Measurements from ENCODE around the gene RAB10.

RAB10 gene

DNA sequence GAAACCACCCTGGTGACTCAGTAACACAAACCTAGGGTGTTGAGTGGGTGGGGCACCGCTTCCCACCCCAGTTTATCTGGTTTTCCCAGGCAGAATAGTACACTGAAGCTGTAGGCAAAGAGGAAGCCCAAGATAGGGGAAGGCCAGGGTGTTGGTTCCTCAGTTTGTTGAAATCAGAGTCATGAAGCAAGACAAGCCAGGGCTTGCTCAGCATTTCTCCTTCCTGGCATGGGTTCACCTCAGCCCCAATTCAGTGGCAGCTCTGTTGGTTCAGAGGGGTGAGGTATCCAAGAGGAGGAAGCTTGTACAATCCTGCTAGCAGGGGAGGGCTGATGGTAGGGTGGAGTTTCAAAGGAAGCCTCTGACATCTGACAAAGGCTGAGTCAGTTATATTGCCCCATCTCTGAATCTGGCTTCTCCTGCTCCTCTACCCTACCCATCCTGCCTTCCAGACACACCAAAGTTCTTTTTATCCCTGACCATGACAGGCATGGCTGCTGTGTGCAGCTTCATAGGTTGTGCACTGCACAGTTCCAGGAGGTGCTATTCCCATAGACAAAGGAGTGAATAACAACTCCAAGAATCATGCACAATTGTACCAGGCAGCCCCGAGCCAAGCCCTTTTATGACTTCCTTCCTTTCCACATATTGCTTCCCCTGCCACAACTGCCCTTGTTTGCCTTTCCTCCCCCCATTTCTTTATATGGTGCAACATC, 24.9 kb upstream of the RAB10 start:
- DNase-seq (ENCODE audit: low read depth): peak; percentile 94
- no peak overlapping the region for H3K4me3 ChIP-seq (replicated peaks; ENCODE audit: low read depth, low read length)
- TF ChIP-seq, protein P1, sequence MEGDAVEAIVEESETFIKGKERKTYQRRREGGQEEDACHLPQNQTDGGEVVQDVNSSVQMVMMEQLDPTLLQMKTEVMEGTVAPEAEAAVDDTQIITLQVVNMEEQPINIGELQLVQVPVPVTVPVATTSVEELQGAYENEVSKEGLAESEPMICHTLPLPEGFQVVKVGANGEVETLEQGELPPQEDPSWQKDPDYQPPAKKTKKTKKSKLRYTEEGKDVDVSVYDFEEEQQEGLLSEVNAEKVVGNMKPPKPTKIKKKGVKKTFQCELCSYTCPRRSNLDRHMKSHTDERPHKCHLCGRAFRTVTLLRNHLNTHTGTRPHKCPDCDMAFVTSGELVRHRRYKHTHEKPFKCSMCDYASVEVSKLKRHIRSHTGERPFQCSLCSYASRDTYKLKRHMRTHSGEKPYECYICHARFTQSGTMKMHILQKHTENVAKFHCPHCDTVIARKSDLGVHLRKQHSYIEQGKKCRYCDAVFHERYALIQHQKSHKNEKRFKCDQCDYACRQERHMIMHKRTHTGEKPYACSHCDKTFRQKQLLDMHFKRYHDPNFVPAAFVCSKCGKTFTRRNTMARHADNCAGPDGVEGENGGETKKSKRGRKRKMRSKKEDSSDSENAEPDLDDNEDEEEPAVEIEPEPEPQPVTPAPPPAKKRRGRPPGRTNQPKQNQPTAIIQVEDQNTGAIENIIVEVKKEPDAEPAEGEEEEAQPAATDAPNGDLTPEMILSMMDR (IDR thresholded peaks at IDR 0.05; ENCODE audit: low read length, missing control alignments): no peak

DNA sequence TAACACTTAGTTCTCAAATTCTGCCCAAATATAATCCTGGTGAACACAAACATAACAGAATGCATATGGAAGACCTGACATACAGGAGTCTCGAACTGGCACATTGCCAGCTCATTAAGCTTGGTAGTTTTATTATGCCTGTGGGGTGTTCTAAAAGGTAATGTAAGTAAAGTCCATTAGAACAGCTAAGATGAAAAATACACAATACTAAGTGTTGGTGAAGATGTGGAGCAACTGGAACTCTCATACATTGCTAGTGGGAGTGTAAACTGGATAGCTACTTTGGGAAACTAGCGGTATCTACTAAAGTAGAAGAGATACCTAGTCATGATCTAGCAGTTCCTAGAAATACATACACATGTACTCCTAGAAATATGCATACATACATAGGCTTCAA, 24.3 kb upstream of the RAB10 start:
- no peak overlapping the region for H3K4me3 ChIP-seq (replicated peaks; ENCODE audit: low read depth, low read length)
- DNase-seq (ENCODE audit: low read depth): no peak
- TF ChIP-seq, protein P1 (IDR thresholded peaks at IDR 0.05; ENCODE audit: low read length, missing control alignments): no peak

DNA sequence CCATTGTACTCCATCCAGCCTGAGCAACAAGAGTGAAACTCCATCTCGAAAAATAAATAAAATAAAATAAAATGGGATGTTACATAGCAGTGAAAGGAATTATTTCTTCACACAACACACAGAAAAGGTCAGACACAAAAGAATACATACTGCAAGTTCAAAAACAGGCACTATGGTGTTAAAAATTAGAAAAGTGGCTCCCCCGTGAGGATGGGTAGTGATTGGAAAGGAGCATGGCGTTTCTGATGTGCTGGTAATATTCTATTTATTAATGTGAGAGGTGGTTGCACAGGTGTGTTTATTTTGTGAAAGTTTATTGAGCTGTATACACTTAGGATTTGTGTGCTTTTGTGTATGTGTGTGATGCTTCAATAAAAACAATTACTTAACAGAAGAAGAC, 22.9 kb upstream of the RAB10 start:
- TF ChIP-seq, protein P1 (IDR thresholded peaks at IDR 0.05; ENCODE audit: low read length, missing control alignments): no peak
- no peak overlapping the region for H3K4me3 ChIP-seq (replicated peaks; ENCODE audit: low read depth, low read length)
- DNase-seq (ENCODE audit: low read depth): no peak

DNA sequence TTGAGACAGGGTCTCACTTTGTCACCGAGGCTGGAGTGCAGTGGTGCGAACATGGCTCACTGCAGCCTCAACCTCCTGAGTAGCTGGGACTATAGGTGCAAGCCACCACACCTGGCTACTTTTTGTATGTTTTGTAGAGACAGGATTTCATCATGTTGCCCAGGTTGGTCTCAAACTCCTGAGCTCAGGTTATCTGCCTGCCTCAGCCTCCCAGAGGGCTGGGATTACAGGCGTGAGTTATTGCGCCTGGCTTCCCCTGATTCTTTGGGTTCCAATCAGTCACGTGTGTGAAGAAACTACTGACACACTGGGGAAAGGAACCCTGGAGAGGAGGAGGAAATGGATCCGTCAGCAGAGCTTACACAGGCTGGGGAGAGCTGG, 22.3 kb upstream of the RAB10 start:
- no peak for DNase-seq (ENCODE audit: low read depth)
- TF ChIP-seq, protein P1 (IDR thresholded peaks at IDR 0.05; ENCODE audit: low read length, missing control alignments): no peak
- H3K4me3 ChIP-seq (replicated peaks; ENCODE audit: low read depth, low read length): no peak overlapping the region

DNA sequence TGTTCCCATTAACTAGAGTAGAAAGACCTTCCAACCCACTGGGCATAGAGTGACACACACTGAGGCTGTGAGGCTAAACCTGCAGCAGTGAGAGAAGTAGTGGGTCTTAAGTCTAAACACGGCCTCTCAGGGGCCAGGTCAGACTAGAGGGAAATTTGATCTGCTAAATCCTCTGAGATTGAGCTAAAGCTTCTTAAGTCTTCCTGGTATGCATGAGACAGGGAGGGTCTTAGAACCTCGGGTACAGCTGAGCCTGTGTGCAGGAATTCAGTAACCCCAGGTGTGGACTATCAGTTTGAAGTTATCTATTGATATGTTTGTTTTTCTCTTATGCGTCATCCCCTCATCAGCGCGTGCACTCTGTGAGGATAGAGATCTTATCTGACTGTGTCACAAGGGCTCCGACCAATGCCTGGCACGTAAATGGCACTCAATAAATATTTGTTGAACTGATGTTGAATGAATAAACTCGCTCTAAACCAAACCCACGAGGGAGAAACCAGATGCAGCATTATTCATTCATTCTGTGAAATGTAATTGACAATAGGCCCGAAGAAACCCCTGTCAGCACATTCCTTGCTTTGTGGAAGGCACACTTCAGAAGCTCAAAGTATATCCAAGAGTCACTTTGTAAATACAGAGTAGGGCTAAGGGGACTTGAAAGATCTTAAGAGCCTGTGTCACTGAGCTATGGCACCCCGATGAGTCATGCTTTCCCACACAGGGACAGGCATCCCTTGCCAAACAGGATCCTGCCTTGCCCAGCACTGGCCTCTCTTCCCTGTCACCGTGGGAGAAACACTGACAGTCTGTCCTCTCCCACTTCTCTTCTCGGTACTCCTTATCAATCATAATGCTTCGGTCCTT, 21.7 kb upstream of the RAB10 start:
- H3K4me3 ChIP-seq (replicated peaks; ENCODE audit: low read depth, low read length): no peak overlapping the region
- TF ChIP-seq, protein P1 (IDR thresholded peaks at IDR 0.05; ENCODE audit: low read length, missing control alignments): no peak
- DNase-seq (ENCODE audit: low read depth): peak; percentile 44

DNA sequence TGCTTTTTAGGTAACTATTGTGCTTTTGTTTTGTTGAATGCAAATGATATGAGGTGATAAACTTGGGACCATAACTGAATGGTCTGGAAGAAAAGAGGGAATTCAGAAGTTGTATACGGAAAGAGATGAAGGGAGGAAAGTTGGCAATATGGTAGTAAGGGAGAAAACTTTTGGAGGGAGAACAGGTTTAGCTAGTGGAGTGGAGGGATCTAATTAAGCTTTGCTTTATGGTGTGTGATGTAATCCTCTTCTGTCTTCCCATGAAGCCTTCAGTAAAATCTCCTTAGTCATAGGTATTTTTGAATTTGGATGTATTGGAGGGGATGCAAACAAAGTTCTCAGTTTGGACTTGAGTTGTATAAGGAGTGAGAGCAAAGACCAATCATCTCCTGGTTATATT, 20.2 kb upstream of the RAB10 start:
- TF ChIP-seq, protein P1 (IDR thresholded peaks at IDR 0.05; ENCODE audit: low read length, missing control alignments): no peak
- no peak for DNase-seq (ENCODE audit: low read depth)
- no peak overlapping the region for H3K4me3 ChIP-seq (replicated peaks; ENCODE audit: low read depth, low read length)

Data from fibroblast of pulmonary artery (primary cell).